HL-60 (cell line): ENCODE data around the gene SARM1.
A peak's percentile ranks its signal among the peaks of the same experiment; 100 is the strongest.

Experiments used
- DNase-seq, 2 experiments: peaks; one replicate each; pipeline ENCODE4 v3.0.0-alpha.2; 2010 to 2020; ENCODE audit warnings: low read depth in 1 of 2, low spot score in 1 of 2
- H3K27ac ChIP-seq: fragments of 250-450 bp; sonication (Bioruptor Pico); replicated peaks from 2 replicates; pipeline ENCODE4 v1.5.1; 2020; ENCODE audit warnings: mild to moderate bottlenecking, moderate library complexity
- H3K27me3 ChIP-seq: fragments of 250-450 bp; sonication (Bioruptor Pico); 2 replicates; pipeline ENCODE4 v1.5.1; 2021; ENCODE audit warnings: mild to moderate bottlenecking, moderate library complexity; ENCODE audit not compliant: insufficient read depth, poor library complexity, severe bottlenecking
- H3K4me3 ChIP-seq: replicated peaks from 2 replicates; pipeline ENCODE4 v1.5.1; 2011; ENCODE audit warnings: mild to moderate bottlenecking, control low read depth, low read length; ENCODE audit not compliant: insufficient read depth
- CTCF ChIP-seq: IDR thresholded peaks from one replicate; pipeline ENCODE4 v1.5.1; 2011; ENCODE audit warnings: low read length, control low read depth, inconsistent platforms; ENCODE audit not compliant: insufficient read depth
- GABPA ChIP-seq: IDR thresholded peaks from 2 replicates; pipeline ENCODE4 v1.6.1; 2012; ENCODE audit warnings: low read depth
- POLR2AphosphoS5 ChIP-seq: IDR thresholded peaks from 2 replicates; pipeline ENCODE4 v1.6.1; 2012; ENCODE audit warnings: low read depth
- REST ChIP-seq: IDR thresholded peaks from 2 replicates; pipeline ENCODE4 v1.6.1; 2012; ENCODE audit warnings: low read depth; ENCODE audit not compliant: insufficient replicate concordance
- SPI1 ChIP-seq: IDR thresholded peaks from 2 replicates; pipeline ENCODE4 v1.6.1; 2012; ENCODE audit warnings: low read depth, mild to moderate bottlenecking, borderline replicate concordance

SARM1 gene

GRCh38 chr17:28405632-28406472, 34.4 kb downstream of the SARM1 start, which contains the start of gene SLC46A1:
Gene SLC46A1 (minus strand): TSS chr17:28406212. CDS start chr17:28406114, 98 bp downstream.
- peak within 1 kb of the TSS; percentile 22 for H3K4me3 ChIP-seq
- TF ChIP-seq CTCF (no peak), GABPA (no peak), SPI1 (no peak), POLR2AphosphoS5 (no peak), REST (no peak)
- no peak for DNase-seq
- peaks cover 24% of the 10 kb centered on the region for H3K27me3 ChIP-seq
- H3K27ac ChIP-seq, result no peak within 1 kb of the TSS

GRCh38 chr17:28406473-28406814, 35.0 kb downstream of the SARM1 start:
- TF ChIP-seq GABPA (no peak), SPI1 (no peak)
- Histone ChIP-seq H3K27me3 (peaks cover 24% of the 10 kb centered on the region), H3K4me3 (no peak overlapping the region), H3K27ac (no peak overlapping the region)
- no peak for DNase-seq

GRCh38 chr17:28407130-28407973, 35.9 kb downstream of the SARM1 start:
- DNase-seq, result no peak
- TF ChIP-seq REST, result no peak
- no peak for TF ChIP-seq GABPA
- TF ChIP-seq CTCF, result no peak
- TF ChIP-seq SPI1, result no peak
- TF ChIP-seq POLR2AphosphoS5, result no peak
- H3K27ac ChIP-seq, result no peak overlapping the region
- H3K4me3 ChIP-seq, result no peak overlapping the region
- peaks cover 24% of the 10 kb centered on the region for H3K27me3 ChIP-seq

GRCh38 chr17:28407974-28408306, 36.4 kb downstream of the SARM1 start:
- no peak for DNase-seq
- H3K27me3 ChIP-seq, result peaks cover 24% of the 10 kb centered on the region
- H3K4me3 ChIP-seq, result no peak overlapping the region
- H3K27ac ChIP-seq, result no peak overlapping the region
- TF ChIP-seq POLR2AphosphoS5 (no peak), REST (no peak), SPI1 (no peak), CTCF (no peak), GABPA (no peak)
